Neural cell (in vitro differentiated cells): ENCODE results near the gene TMEM187. TPM values are rescaled to one million over a fixed set of nuclear protein-coding genes. Genes with fewer than 3 reads are reported as not detected.

Source experiments
- H2AFZ ChIP-seq: fragments of 200-600, 300-800 bp; sonication (generic), shearing (Covaris generic); 2 replicates; pipeline ENCODE4 v1.6.0; 2014; ENCODE audit warnings: low read depth, mild to moderate bottlenecking, antibody characterized with exemption, low read length, moderate library complexity
- H3F3A ChIP-seq: fragments of 200-600 bp; shearing (Covaris generic); 2 replicates; pipeline ENCODE4 v1.6.1; 2016; ENCODE audit warnings: mild to moderate bottlenecking, moderate library complexity, mixed read lengths, antibody characterized with exemption, low read length; ENCODE audit not compliant: insufficient read depth, poor library complexity, severe bottlenecking
- H3K27ac ChIP-seq: fragments of 200-600, 300-800 bp; sonication (generic), shearing (Covaris generic); 2 replicates; pipeline ENCODE4 v1.5.1; 2014; ENCODE audit warnings: mild to moderate bottlenecking, low read length, moderate library complexity
- H3K27me3 ChIP-seq: fragments of 300-800, 200-600 bp; sonication (generic), shearing (Covaris generic); 2 replicates; pipeline ENCODE4 v1.6.0; 2014; ENCODE audit warnings: mild to moderate bottlenecking, low read depth, low read length, moderate library complexity; ENCODE audit not compliant: insufficient read depth
- H3K36me3 ChIP-seq: fragments of 300-800, 200-600 bp; sonication (generic), shearing (Covaris generic); 2 replicates; pipeline ENCODE4 v1.5.1; 2014; ENCODE audit warnings: mild to moderate bottlenecking, antibody characterized with exemption, low read length, moderate library complexity; ENCODE audit not compliant: insufficient read depth
- H3K4me2 ChIP-seq: fragments of 300-800, 200-600 bp; sonication (generic), shearing (Covaris generic); 2 replicates; pipeline ENCODE4 v1.6.0; 2014; ENCODE audit warnings: mild to moderate bottlenecking, low read length
- H3K4me3 ChIP-seq: fragments of 300-800, 200-600 bp; sonication (generic), shearing (Covaris generic); 2 replicates; pipeline ENCODE4 v1.5.1; 2014; ENCODE audit warnings: mild to moderate bottlenecking, low read length, moderate library complexity
- H3K79me2 ChIP-seq: fragments of 200-600 bp; shearing (Covaris generic); replicated peaks from 2 replicates; pipeline ENCODE4 v1.6.0; 2014; ENCODE audit warnings: mild to moderate bottlenecking, low read length, moderate library complexity; ENCODE audit not compliant: insufficient read depth
- H3K9ac ChIP-seq: fragments of 300-800, 200-600 bp; sonication (generic), shearing (Covaris generic); 2 replicates; pipeline ENCODE4 v1.6.1; 2016; ENCODE audit warnings: mild to moderate bottlenecking, low read length, mixed read lengths
- H3K9me2 ChIP-seq: fragments of 200-600 bp; shearing (Covaris generic); 2 replicates; pipeline ENCODE4 v1.6.1; 2016; ENCODE audit warnings: mild to moderate bottlenecking, low read length, mixed read lengths; ENCODE audit not compliant: insufficient read depth
- H3K9me3 ChIP-seq: fragments of 200-600, 300-800 bp; sonication (generic), shearing (Covaris generic); 2 replicates; pipeline ENCODE4 v1.6.1; 2016; ENCODE audit warnings: mild to moderate bottlenecking, mixed run types, low read length, moderate library complexity, mixed read lengths
- H4K20me1 ChIP-seq: fragments of 200-600 bp; shearing (Covaris generic); 2 replicates; pipeline ENCODE4 v1.6.1; 2016; ENCODE audit warnings: mild to moderate bottlenecking, mixed run types; ENCODE audit not compliant: insufficient read depth
- EP300 ChIP-seq: fragments of 450-650 bp; conservative IDR thresholded peaks from 2 replicates; pipeline ENCODE4 v1.6.1; 2014; ENCODE audit warnings: antibody characterized with exemption, mild to moderate bottlenecking, moderate library complexity; ENCODE audit not compliant: poor library complexity, severe bottlenecking
- MXI1 ChIP-seq: fragments of 450-650 bp; conservative IDR thresholded peaks from 2 replicates; pipeline ENCODE4 v1.6.1; 2014; ENCODE audit warnings: antibody characterized with exemption, mild to moderate bottlenecking; ENCODE audit not compliant: poor library complexity, severe bottlenecking
- RAD21 ChIP-seq: fragments of 450-650 bp; conservative IDR thresholded peaks from 2 replicates; pipeline ENCODE4 v1.6.1; 2014; ENCODE audit warnings: antibody characterized with exemption, mild to moderate bottlenecking, moderate library complexity
- SMC3 ChIP-seq: fragments of 450-650 bp; conservative IDR thresholded peaks from 2 replicates; pipeline ENCODE4 v1.6.1; 2014; ENCODE audit warnings: antibody characterized with exemption, mild to moderate bottlenecking, moderate library complexity; ENCODE audit not compliant: poor library complexity
- TAF1 ChIP-seq: IDR thresholded peaks from 2 replicates; pipeline ENCODE4 v1.6.1; 2012; ENCODE audit warnings: low read depth
- polyA plus RNA-seq: library from polyadenylated mRNA; depleted of rRNA; stranded (reverse); fragments of >200 nt; gene quantifications from 2 replicates; pipeline ENCODE4 v1.2.3, GENCODE V29; 2014
- TF ChIP-seq, protein P1 (sequence below): fragments of 450-650 bp; IDR thresholded peaks from 2 replicates; pipeline ENCODE4 v1.5.1; 2014; ENCODE audit warnings: antibody characterized with exemption, mild to moderate bottlenecking, moderate library complexity; ENCODE audit not compliant: poor library complexity, severe bottlenecking
- TF ChIP-seq, protein P2 (sequence below): IDR thresholded peaks from 2 replicates; pipeline ENCODE4 v1.6.1; 2012; ENCODE audit warnings: borderline replicate concordance

TMEM187 gene
- polyA plus RNA-seq, 1 donor from 2014 or later = 5.2 TPM

DNA sequence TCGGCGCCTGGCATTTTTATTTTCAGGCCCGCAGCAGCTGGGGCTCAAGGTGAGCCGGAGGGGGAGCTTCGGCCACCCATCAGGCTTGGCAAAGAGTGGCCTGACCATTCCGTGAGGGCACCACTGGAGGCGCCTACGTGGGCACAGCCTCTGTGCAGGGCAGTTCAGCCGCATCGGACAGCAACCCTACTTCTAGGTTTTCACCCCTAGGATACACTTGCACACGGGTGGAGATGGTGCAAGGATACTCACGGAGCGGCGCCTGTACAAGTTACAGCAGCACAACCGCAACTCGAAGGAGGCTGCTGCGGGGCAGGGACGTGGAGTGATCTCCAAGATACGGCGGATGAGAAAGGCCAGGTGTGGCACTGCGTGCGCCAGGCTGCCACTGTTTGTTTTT is 11.8 kb upstream of the TMEM187 start:
- TF ChIP-seq MXI1 = no peak
- TF ChIP-seq, protein P1, sequence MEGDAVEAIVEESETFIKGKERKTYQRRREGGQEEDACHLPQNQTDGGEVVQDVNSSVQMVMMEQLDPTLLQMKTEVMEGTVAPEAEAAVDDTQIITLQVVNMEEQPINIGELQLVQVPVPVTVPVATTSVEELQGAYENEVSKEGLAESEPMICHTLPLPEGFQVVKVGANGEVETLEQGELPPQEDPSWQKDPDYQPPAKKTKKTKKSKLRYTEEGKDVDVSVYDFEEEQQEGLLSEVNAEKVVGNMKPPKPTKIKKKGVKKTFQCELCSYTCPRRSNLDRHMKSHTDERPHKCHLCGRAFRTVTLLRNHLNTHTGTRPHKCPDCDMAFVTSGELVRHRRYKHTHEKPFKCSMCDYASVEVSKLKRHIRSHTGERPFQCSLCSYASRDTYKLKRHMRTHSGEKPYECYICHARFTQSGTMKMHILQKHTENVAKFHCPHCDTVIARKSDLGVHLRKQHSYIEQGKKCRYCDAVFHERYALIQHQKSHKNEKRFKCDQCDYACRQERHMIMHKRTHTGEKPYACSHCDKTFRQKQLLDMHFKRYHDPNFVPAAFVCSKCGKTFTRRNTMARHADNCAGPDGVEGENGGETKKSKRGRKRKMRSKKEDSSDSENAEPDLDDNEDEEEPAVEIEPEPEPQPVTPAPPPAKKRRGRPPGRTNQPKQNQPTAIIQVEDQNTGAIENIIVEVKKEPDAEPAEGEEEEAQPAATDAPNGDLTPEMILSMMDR = no peak
- TF ChIP-seq EP300 = no peak
- TF ChIP-seq SMC3 = no peak

DNA sequence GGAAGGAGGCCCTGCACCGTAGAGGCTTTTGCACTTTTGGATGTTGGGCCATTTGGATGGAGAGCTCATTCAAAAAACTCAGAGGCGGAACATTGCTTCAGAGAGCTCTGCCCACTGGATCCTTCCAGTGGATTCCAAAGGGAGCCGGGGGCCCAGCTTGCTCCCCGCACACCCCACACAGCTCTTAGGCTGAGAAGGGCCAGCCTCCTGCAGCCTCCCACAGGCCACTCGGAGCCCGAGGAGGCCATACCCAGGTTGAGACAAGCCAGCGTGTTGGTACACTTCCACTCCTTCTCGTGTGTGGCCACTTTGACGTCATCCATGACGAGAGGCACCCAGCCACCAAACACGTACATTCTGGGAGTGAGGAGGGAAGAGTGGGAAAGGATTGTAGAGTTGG is 11.3 kb upstream of the TMEM187 start:
- Histone ChIP-seq H3F3A (no peaks in the 10 kb centered on the region), H2AFZ (no peak overlapping the region), H3K36me3 (no peaks in the 10 kb centered on the region), H3K4me3 (no peak overlapping the region), H3K9me2 (no peaks in the 10 kb centered on the region), H3K9me3 (no peaks in the 10 kb centered on the region), H3K27me3 (no peaks in the 10 kb centered on the region), H3K79me2 (peaks cover 12% of the 10 kb centered on the region), H3K27ac (no peak overlapping the region), H3K9ac (no peak overlapping the region), H4K20me1 (no peaks in the 10 kb centered on the region), H3K4me2 (no peak overlapping the region)
- TF ChIP-seq, protein P2, sequence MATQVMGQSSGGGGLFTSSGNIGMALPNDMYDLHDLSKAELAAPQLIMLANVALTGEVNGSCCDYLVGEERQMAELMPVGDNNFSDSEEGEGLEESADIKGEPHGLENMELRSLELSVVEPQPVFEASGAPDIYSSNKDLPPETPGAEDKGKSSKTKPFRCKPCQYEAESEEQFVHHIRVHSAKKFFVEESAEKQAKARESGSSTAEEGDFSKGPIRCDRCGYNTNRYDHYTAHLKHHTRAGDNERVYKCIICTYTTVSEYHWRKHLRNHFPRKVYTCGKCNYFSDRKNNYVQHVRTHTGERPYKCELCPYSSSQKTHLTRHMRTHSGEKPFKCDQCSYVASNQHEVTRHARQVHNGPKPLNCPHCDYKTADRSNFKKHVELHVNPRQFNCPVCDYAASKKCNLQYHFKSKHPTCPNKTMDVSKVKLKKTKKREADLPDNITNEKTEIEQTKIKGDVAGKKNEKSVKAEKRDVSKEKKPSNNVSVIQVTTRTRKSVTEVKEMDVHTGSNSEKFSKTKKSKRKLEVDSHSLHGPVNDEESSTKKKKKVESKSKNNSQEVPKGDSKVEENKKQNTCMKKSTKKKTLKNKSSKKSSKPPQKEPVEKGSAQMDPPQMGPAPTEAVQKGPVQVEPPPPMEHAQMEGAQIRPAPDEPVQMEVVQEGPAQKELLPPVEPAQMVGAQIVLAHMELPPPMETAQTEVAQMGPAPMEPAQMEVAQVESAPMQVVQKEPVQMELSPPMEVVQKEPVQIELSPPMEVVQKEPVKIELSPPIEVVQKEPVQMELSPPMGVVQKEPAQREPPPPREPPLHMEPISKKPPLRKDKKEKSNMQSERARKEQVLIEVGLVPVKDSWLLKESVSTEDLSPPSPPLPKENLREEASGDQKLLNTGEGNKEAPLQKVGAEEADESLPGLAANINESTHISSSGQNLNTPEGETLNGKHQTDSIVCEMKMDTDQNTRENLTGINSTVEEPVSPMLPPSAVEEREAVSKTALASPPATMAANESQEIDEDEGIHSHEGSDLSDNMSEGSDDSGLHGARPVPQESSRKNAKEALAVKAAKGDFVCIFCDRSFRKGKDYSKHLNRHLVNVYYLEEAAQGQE = no peak
- TF ChIP-seq, protein P1 = no peak
- TF ChIP-seq EP300 (no peak), RAD21 (no peak), TAF1 (no peak), SMC3 (no peak), MXI1 (no peak)

More for the DNA sequence above, 11.8 kb upstream of the TMEM187 start:
- Histone ChIP-seq H3K4me3 (no peak overlapping the region), H3K9me3 (no peaks in the 10 kb centered on the region), H3F3A (no peaks in the 10 kb centered on the region), H3K36me3 (no peaks in the 10 kb centered on the region), H2AFZ (no peak overlapping the region), H3K79me2 (peaks cover 9% of the 10 kb centered on the region), H3K9ac (no peak overlapping the region), H3K4me2 (no peak overlapping the region), H3K9me2 (no peaks in the 10 kb centered on the region), H3K27me3 (no peaks in the 10 kb centered on the region), H4K20me1 (no peaks in the 10 kb centered on the region), H3K27ac (no peak overlapping the region)
